ENCODE data around the gene CTNNBL1.

- TF ChIP-seq POLR2AphosphoS5 (IDR thresholded peaks at IDR 0.05; ENCODE audit: insufficient read depth, low read depth, low read length) = no peak
- no peak for TF ChIP-seq MAX (IDR thresholded peaks at IDR 0.05; ENCODE audit: insufficient read depth, insufficient read length)
- no peak for TF ChIP-seq CTCF (IDR thresholded peaks at IDR 0.05; ENCODE audit: extremely low read depth in 1 of 2, insufficient read depth in 1 of 2, low read depth in 1 of 2, low read length in 2 of 2)
- TF ChIP-seq POLR2A (IDR thresholded peaks at IDR 0.05; ENCODE audit: low read depth, low read length) = no peak
- no peak for TF ChIP-seq JUN (IDR thresholded peaks at IDR 0.05; ENCODE audit: borderline replicate concordance, insufficient read depth, insufficient read length, low read depth)
- TF ChIP-seq MYC (IDR thresholded peaks at IDR 0.05; ENCODE audit: low read depth, low read length) = no peak
- TF ChIP-seq EZH2 (IDR thresholded peaks at IDR 0.05; ENCODE audit: borderline replicate concordance, low read depth, low read length, severe bottlenecking) = no peak
- no peak for TF ChIP-seq GATA2 (IDR thresholded peaks at IDR 0.05; ENCODE audit: insufficient read depth, insufficient read length, low read depth, low read length)
- no peak for TF ChIP-seq FOS (IDR thresholded peaks at IDR 0.05; ENCODE audit: borderline replicate concordance, insufficient read depth, low read length)
Measured at GRCh38 chr20:37828684-37829083, 134.9 kb downstream of the CTNNBL1 start.
